PC-3 (cell line): ENCODE data around the gene MRGPRD. TPM values are rescaled to one million over a fixed set of nuclear protein-coding genes. Genes with fewer than 3 reads are reported as not detected.

Source experiments
- ATAC-seq: fragments of 200-7000 bp; cut with Tn5 transposase; 2 replicates; pipeline ENCODE4 v1.9.1; 2020; ENCODE audit warnings: mild to moderate bottlenecking, moderate library complexity
- BruUV-seq: library from RNA; stranded (reverse); fragments of 400-500 nt; replicated peaks from 2 replicates; lab custom pipeline; 2021; lab: Mats Ljungman, UMichigan
- CTCF ChIA-PET: fragments of 300-600 bp; sonication (Branson Sonifier 250); formaldehyde crosslinking; loops from one replicate; lab custom pipeline; 2022; ENCODE audit warnings: antibody characterized with exemption; lab: Charles Lee
- POLR2A ChIA-PET: fragments of 300-600 bp; sonication (Branson Sonifier 250); formaldehyde crosslinking; loops from one replicate; lab custom pipeline; 2022; ENCODE audit warnings: antibody characterized with exemption; ENCODE audit not compliant: unreplicated experiment; lab: Charles Lee
- DNase-seq: peaks from one replicate; pipeline ENCODE4 v3.0.0-alpha.2; 2015
- H2AFZ ChIP-seq: fragments of 300-600 bp; sonication (generic); 2 replicates; pipeline ENCODE4 v1.6.0; 2016; ENCODE audit warnings: antibody characterized with exemption, low read length
- H3F3A ChIP-seq: fragments of 300-600 bp; sonication (generic); one replicate; pipeline ENCODE4 v1.6.0; 2017; ENCODE audit warnings: antibody characterized with exemption, low read length, control low read depth, mild to moderate bottlenecking; ENCODE audit not compliant: unreplicated experiment
- H3K27ac ChIP-seq: fragments of 300-600 bp; sonication (generic); 2 replicates; pipeline ENCODE4 v1.5.1; 2016; ENCODE audit warnings: mild to moderate bottlenecking, low read length
- H3K27me3 ChIP-seq: fragments of 300-600 bp; sonication (generic); 2 replicates; pipeline ENCODE4 v1.6.1; 2016; ENCODE audit warnings: low read length, mixed read lengths
- H3K36me3 ChIP-seq: fragments of 300-600 bp; sonication (generic); 2 replicates; pipeline ENCODE4 v1.6.1; 2016; ENCODE audit warnings: low read depth, mixed run types, low read length, mixed read lengths
- H3K4me1 ChIP-seq: fragments of 300-600 bp; sonication (generic); 2 replicates; pipeline ENCODE4 v1.5.1; 2016; ENCODE audit warnings: low read length; ENCODE audit not compliant: insufficient read depth
- H3K4me2 ChIP-seq: fragments of 300-600 bp; sonication (generic); 2 replicates; pipeline ENCODE4 v1.6.0; 2016; ENCODE audit warnings: low read length
- H3K4me3 ChIP-seq: fragments of 300-600 bp; sonication (generic); 2 replicates; pipeline ENCODE4 v1.5.1; 2016; ENCODE audit warnings: mild to moderate bottlenecking, low read length, mixed read lengths
- H3K79me2 ChIP-seq: fragments of 300-600 bp; sonication (generic); 2 replicates; pipeline ENCODE4 v1.6.1; 2017; ENCODE audit warnings: low read length, mixed read lengths
- H3K9ac ChIP-seq: fragments of 300-600 bp; sonication (generic); 2 replicates; pipeline ENCODE4 v1.6.0; 2016; ENCODE audit warnings: mild to moderate bottlenecking, low read length
- H3K9me2 ChIP-seq: fragments of 300-600 bp; sonication (generic); replicated peaks from 2 replicates; pipeline ENCODE4 v1.6.1; 2016; ENCODE audit warnings: mixed run types, low read length, mixed read lengths
- H3K9me3 ChIP-seq: fragments of 300-600 bp; sonication (generic); 2 replicates; pipeline ENCODE4 v1.6.1; 2016; ENCODE audit warnings: low read length, mixed read lengths
- H4K20me1 ChIP-seq: fragments of 300-600 bp; sonication (generic); 2 replicates; pipeline ENCODE4 v1.6.1; 2016; ENCODE audit warnings: low read length, mixed read lengths
- EZH2 ChIP-seq: fragments of 300-600 bp; sonication (generic); IDR thresholded peaks from one replicate; pipeline ENCODE4 v1.6.1; 2017; ENCODE audit warnings: antibody characterized with exemption, mild to moderate bottlenecking, low read length; ENCODE audit not compliant: unreplicated experiment
- EZH2phosphoT487 ChIP-seq: fragments of 300-600 bp; sonication (generic); IDR thresholded peaks from 2 replicates; pipeline ENCODE4 v1.6.1; 2018; ENCODE audit warnings: mild to moderate bottlenecking, antibody characterized with exemption, low read length, borderline replicate concordance
- intact Hi-C: fragments of 100-400 bp; cut with micrococcal nuclease; formaldehyde crosslinking; loops from 2 replicates; pipeline ENCODE4 v1.9.0; 2023
- total RNA-seq: library from RNA; depleted of rRNA; stranded (reverse); fragments of >200 nt; gene quantifications from 2 replicates; pipeline ENCODE4 v1.2.3, GENCODE V29; 2014
- TF ChIP-seq, protein P1 (sequence below): fragments of 300-600 bp; sonication (generic); conservative IDR thresholded peaks from 2 replicates; pipeline ENCODE4 v1.5.1; 2017; ENCODE audit warnings: antibody characterized with exemption, low read depth, mild to moderate bottlenecking, low read length

Gene MRGPRD
- total RNA-seq, 1 experiment from 2014 or later: not detected

DNA sequence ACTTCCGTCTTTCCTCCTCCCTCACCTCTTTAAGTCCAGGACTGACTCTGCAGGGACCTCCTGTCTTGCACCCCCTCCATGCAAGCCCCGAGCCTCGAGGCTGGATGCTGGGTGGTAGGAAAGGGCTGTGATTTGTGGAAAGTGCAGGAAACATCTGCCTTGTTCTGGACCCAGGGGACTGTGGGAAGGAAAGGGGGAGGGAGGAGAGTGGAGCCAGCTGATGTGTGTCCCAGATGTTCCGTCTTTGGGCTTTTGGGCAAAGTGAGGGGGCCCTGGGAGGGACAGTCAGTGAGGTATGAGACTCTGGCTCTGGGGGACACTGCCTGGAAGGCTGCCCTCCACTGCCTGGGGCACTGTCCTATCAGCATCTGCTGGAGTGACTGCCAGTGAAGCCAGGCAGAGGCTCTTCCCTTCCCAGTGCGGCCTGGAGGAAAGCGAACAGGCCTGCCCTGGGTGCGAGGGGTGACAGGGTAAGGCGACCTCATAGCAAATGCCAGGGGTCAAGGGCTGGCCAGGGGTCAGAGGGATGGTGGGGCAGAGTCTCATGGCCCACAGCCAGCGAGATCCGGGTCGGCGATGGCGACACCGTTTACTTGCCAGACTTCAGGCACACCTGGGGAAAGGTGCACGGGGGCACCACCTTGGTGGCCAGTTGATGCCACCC, 1.7 kb downstream of the MRGPRD start:
- intact Hi-C loops: no loop called here
- Histone ChIP-seq H3K9me3 (no peaks in the 10 kb centered on the region), H3K4me2 (no peak overlapping the region), H3K9ac (no peak overlapping the region), H3F3A (no peaks in the 10 kb centered on the region), H3K4me1 (no peaks in the 10 kb centered on the region), H3K36me3 (no peaks in the 10 kb centered on the region), H3K79me2 (no peaks in the 10 kb centered on the region), H3K27ac (no peak overlapping the region), H3K9me2 (no peaks in the 10 kb centered on the region), H3K27me3 (peaks cover 5% of the 10 kb centered on the region; the same call in 1 of the 2 replicates), H4K20me1 (no peaks in the 10 kb centered on the region), H2AFZ (no peak overlapping the region), H3K4me3 (no peak overlapping the region)
- ChIA-PET POLR2A (no interaction called here), CTCF (no interaction called here)
- DNase-seq (no peak), ATAC-seq (no peak)
- BruUV-seq: no TSS peak
- TF ChIP-seq, protein P1, sequence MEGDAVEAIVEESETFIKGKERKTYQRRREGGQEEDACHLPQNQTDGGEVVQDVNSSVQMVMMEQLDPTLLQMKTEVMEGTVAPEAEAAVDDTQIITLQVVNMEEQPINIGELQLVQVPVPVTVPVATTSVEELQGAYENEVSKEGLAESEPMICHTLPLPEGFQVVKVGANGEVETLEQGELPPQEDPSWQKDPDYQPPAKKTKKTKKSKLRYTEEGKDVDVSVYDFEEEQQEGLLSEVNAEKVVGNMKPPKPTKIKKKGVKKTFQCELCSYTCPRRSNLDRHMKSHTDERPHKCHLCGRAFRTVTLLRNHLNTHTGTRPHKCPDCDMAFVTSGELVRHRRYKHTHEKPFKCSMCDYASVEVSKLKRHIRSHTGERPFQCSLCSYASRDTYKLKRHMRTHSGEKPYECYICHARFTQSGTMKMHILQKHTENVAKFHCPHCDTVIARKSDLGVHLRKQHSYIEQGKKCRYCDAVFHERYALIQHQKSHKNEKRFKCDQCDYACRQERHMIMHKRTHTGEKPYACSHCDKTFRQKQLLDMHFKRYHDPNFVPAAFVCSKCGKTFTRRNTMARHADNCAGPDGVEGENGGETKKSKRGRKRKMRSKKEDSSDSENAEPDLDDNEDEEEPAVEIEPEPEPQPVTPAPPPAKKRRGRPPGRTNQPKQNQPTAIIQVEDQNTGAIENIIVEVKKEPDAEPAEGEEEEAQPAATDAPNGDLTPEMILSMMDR: no peak
- TF ChIP-seq EZH2phosphoT487 (no peak), EZH2 (no peak)

DNA sequence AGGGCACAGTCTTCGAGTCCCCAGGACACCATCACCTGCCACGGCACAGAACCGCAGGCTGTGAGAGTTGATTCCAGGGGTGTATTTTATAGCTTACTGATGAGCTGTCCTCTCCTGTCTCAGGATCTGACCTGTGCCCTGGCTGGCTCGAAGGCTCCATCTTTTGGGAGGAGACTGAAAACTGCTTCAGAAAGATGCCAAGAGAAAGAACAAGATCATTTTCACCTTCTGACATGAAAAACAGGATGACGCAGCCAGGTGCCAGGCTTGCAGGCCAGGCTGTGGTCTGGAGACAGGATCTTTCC, 2.2 kb downstream of the MRGPRD start:
- intact Hi-C loops: no loop called here
- Histone ChIP-seq H3K79me2 (no peaks in the 10 kb centered on the region), H3K36me3 (no peaks in the 10 kb centered on the region), H3K9me3 (no peaks in the 10 kb centered on the region), H4K20me1 (no peaks in the 10 kb centered on the region), H3K9me2 (no peaks in the 10 kb centered on the region), H3K4me3 (no peak overlapping the region), H3F3A (no peaks in the 10 kb centered on the region), H3K27ac (no peak overlapping the region), H2AFZ (no peak overlapping the region), H3K4me2 (no peak overlapping the region), H3K9ac (no peak overlapping the region), H3K27me3 (peaks cover 5% of the 10 kb centered on the region; the same call in 1 of the 2 replicates), H3K4me1 (no peaks in the 10 kb centered on the region)
- BruUV-seq: no TSS peak
- no peak for DNase-seq
- ChIA-PET POLR2A (no interaction called here), CTCF (no interaction called here)
- no peak; the same call in 1 of the 2 replicates for ATAC-seq
- TF ChIP-seq, protein P1: no peak
- no peak for TF ChIP-seq EZH2phosphoT487
- TF ChIP-seq EZH2: no peak

- TF ChIP-seq EZH2 (no peak), EZH2phosphoT487 (no peak)
- TF ChIP-seq, protein P1: no peak
- ChIA-PET CTCF (no interaction called here), POLR2A (no interaction called here)
- H3K9me3 ChIP-seq: no peaks in the 10 kb centered on the region
- no peak overlapping the region for H3K9ac ChIP-seq
- ATAC-seq (no peak), DNase-seq (no peak)
- no peaks in the 10 kb centered on the region for H3K4me1 ChIP-seq
- BruUV-seq: no TSS peak
- peaks cover 5% of the 10 kb centered on the region; the same call in 1 of the 2 replicates for H3K27me3 ChIP-seq
- H3K27ac ChIP-seq: no peak overlapping the region
- H3K79me2 ChIP-seq: no peaks in the 10 kb centered on the region
- no peak overlapping the region for H3K4me3 ChIP-seq
- H3K36me3 ChIP-seq: no peaks in the 10 kb centered on the region
- no peaks in the 10 kb centered on the region for H3K9me2 ChIP-seq
- no peak overlapping the region for H3K4me2 ChIP-seq
- intact Hi-C loops: no loop called here
- no peaks in the 10 kb centered on the region for H3F3A ChIP-seq
- H2AFZ ChIP-seq: no peak overlapping the region
- no peaks in the 10 kb centered on the region for H4K20me1 ChIP-seq
Measured at GRCh38 chr11:68977781-68978625, 2.8 kb downstream of the MRGPRD start.
